AG04450 (cell line): ENCODE data around the gene CCDC88C. TPM values are rescaled to one million over a fixed set of nuclear protein-coding genes. Genes with fewer than 3 reads are reported as not detected.

ENCODE experiments used
- CTCF ChIA-PET: fragments of 300-600, 350-600 bp; formaldehyde crosslinking; extraction: SDS; loops from one replicate; lab custom pipeline; 2022; ENCODE audit warnings: antibody characterized with exemption, inconsistent platforms; lab: Charles Lee
- POLR2A ChIA-PET: fragments of 350-600 bp; formaldehyde crosslinking; extraction: SDS; loops from one replicate; lab custom pipeline; 2021; ENCODE audit warnings: antibody characterized with exemption, inconsistent platforms; lab: Yijun Ruan, JAX
- DNase-seq: peaks from one replicate; pipeline ENCODE4 v3.0.0-alpha.2; 2011; ENCODE audit warnings: low read depth, low spot score
- H3K27ac ChIP-seq: one replicate; pipeline ENCODE4 v1.5.1; 2012; ENCODE audit warnings: low read depth, low read length, control low read depth
- H3K27me3 ChIP-seq: one replicate; pipeline ENCODE4 v1.6.0; 2012; ENCODE audit warnings: low read length; ENCODE audit not compliant: control insufficient read depth, insufficient read depth
- H3K4me3 ChIP-seq: 2 replicates; pipeline ENCODE4 v1.5.1; 2011; ENCODE audit warnings: mild to moderate bottlenecking, low read depth, low read length, control low read depth
- H3K9me3 ChIP-seq: 2 replicates; pipeline ENCODE4 v1.5.1; 2012; ENCODE audit warnings: low read length; ENCODE audit not compliant: control insufficient read depth, insufficient read depth
- CTCF ChIP-seq: IDR thresholded peaks from 2 replicates; pipeline ENCODE4 v1.5.1; 2011; ENCODE audit warnings: low read depth, low read length, control low read depth, inconsistent platforms
- polyA plus RNA-seq: library from polyadenylated mRNA; depleted of rRNA; stranded (reverse); fragments of >200 nt; gene quantifications from 2 replicates; pipeline ENCODE4 v1.2.3, GENCODE V29; 2011

CCDC88C gene
- polyA plus RNA-seq, 1 experiment: 0.01 TPM

GRCh38 chr14:91308337-91308736 lies 109.3 kb downstream of the CCDC88C start:
- no peak for TF ChIP-seq CTCF
- H3K27ac ChIP-seq: no peak overlapping the region
- DNase-seq: no peak
- peaks cover 8% of the 10 kb centered on the region for H3K27me3 ChIP-seq
- ChIA-PET CTCF (no interaction called here), POLR2A (no interaction called here)
- no peaks in the 10 kb centered on the region; the same call in 1 of the 2 replicates for H3K9me3 ChIP-seq
- no peak overlapping the region for H3K4me3 ChIP-seq

GRCh38 chr14:91307652-91308051 lies 110.0 kb downstream of the CCDC88C start:
- peaks cover 8% of the 10 kb centered on the region for H3K27me3 ChIP-seq
- ChIA-PET POLR2A (no interaction called here), CTCF (no interaction called here)
- TF ChIP-seq CTCF: no peak
- no peak overlapping the region for H3K27ac ChIP-seq
- no peak overlapping the region for H3K4me3 ChIP-seq
- H3K9me3 ChIP-seq: no peaks in the 10 kb centered on the region; the same call in 1 of the 2 replicates
- DNase-seq: no peak

GRCh38 chr14:91307046-91307445 lies 110.6 kb downstream of the CCDC88C start:
- no peak for DNase-seq
- Histone ChIP-seq H3K27ac (no peak overlapping the region), H3K9me3 (no peaks in the 10 kb centered on the region; the same call in 1 of the 2 replicates), H3K4me3 (no peak overlapping the region), H3K27me3 (peaks cover 9% of the 10 kb centered on the region)
- no peak for TF ChIP-seq CTCF
- CTCF ChIA-PET: no interaction called here
- POLR2A ChIA-PET: no interaction called here

- DNase-seq: no peak
- Histone ChIP-seq H3K27me3 (peaks cover 12% of the 10 kb centered on the region), H3K9me3 (no peaks in the 10 kb centered on the region; the same call in 1 of the 2 replicates), H3K4me3 (no peak overlapping the region), H3K27ac (no peak overlapping the region)
- TF ChIP-seq CTCF: no peak
- CTCF ChIA-PET: no interaction called here
- POLR2A ChIA-PET: no interaction called here
These were observed 111.1 kb downstream of the CCDC88C start for GRCh38 chr14:91306547-91306946.

GRCh38 chr14:91305650-91306431 lies 111.8 kb downstream of the CCDC88C start:
- no peak overlapping the region for H3K4me3 ChIP-seq
- H3K9me3 ChIP-seq: no peaks in the 10 kb centered on the region; the same call in 1 of the 2 replicates
- no peak for TF ChIP-seq CTCF
- H3K27ac ChIP-seq: no peak overlapping the region
- H3K27me3 ChIP-seq: peaks cover 12% of the 10 kb centered on the region
- CTCF ChIA-PET: no interaction called here
- no peak for DNase-seq
- POLR2A ChIA-PET: no interaction called here
